ENCODE measurements around the gene PAX6.
"Not testable (repeated sequence)": the region's sequence is repeated elsewhere in the genome, so short reads cannot be mapped to it uniquely, and the experiment has no call there.

The PAX6 gene

GRCh38 chr11:31763296-31763695 lies 47.8 kb downstream of the PAX6 start:
- no peak for DNase-seq

- no peak for DNase-seq
These were observed 49.5 kb downstream of the PAX6 start for GRCh38 chr11:31761636-31762035.

GRCh38 chr11:31757260-31757835 lies 53.8 kb downstream of the PAX6 start:
- DNase-seq = peak; percentile 77

- DNase-seq = no peak
These were observed 63.5 kb downstream of the PAX6 start for GRCh38 chr11:31747581-31747980.

- DNase-seq = not testable (repeated sequence)
These were observed 70.3 kb downstream of the PAX6 start for GRCh38 chr11:31740731-31741368.

GRCh38 chr11:31740131-31740530 lies 71.0 kb downstream of the PAX6 start:
- no peak for DNase-seq
